ENCODE measurements around the gene LYRM1.
"Not testable (repeated sequence)": the region's sequence is repeated elsewhere in the genome, so short reads cannot be mapped to it uniquely, and the experiment has no call there.

The LYRM1 gene

DNA sequence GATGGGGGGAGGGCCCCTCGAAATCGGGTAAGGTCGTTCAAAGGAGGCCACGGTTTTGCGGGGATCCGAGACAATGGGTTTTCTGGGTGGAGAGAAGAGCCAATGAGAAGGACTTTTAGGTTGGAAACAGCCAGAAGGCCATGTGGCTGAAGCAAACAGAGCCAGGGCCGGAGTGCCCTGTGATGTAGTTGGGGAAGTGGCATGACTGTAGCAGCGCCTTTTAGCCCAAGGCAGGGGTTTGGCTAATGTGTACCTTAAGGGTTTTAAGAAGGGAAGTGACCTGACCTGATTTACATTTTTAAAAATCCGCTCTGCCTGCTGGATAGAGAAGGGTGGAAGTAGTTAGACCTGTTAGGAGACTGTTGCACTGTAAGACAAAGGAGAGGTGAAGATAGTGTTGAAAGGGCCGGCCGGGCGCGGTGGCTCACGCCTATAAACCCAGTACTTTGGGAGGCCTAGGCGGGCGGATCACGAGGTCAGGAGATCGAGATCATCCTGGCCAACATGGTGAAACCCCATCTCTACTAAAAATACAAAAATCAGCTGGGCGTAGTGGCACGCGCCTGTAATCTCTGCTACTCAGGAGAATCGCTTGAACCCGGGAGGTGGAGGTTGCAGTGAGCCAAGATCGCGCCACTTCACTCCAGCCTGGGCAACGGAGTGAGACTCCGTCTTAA is 1.0 kb downstream of the LYRM1 start:
- no peak for DNase-seq (ENCODE audit: low read depth in 2 of 3, low spot score in 2 of 3)

DNA sequence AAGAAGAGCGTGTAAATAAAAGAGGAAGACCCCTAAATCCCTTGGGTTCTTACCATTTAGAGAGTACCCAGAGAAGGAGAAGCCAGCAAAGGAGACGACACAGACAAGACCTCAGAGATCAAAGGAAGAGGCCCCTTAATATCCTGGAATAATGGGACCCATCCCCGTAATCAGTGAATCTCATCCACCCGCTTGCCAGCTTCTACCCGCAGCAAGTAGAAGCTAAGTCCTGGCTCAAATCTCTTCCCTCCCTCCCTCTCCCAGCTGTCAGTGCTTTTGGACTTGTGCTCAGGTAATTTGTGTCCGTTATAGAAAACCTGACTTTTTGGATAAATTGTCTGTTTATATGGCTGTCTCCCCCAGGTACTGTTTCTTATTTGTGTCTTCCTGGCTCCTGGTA is 1.9 kb downstream of the LYRM1 start:
- no peak for DNase-seq (ENCODE audit: low read depth in 2 of 3, low spot score in 2 of 3)

DNA sequence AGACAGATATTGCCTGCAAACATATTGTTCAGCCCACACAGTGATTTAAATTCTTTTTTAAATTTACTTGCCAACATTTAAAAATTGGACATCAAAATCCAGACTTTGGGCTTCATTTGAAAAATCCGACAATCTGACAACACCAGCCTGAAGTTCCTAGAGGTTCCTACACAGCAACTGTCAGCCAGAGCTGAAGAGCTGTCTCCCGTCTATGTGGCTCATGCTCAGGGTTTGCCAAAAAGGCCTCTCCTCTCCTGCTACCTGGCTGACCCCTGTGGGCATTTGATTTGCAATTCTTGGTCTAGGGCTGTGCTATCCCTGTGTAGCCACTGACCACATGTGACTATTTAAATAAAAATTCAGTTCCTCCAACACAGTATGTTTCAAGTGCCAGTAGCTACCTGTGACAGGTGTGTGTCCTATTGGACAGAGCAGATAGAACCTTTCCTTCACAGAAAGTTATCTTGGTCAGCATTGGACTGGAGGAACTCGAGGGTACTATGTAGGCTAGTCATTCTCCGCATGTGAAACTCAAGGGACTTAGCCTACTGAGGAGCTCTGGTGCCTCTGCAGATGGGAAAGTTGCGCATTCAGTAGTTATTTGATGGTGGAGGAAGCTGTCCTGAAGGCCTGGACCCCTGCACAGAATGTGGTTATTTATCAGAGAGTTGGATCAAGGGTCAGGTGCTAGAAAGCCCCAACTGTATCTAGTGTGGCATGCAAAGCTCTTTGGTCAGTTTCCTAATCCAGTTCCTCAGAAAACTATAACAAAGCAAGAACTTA is 2.7 kb downstream of the LYRM1 start:
- DNase-seq (ENCODE audit: low read depth in 2 of 3, low spot score in 2 of 3), result no peak

DNA sequence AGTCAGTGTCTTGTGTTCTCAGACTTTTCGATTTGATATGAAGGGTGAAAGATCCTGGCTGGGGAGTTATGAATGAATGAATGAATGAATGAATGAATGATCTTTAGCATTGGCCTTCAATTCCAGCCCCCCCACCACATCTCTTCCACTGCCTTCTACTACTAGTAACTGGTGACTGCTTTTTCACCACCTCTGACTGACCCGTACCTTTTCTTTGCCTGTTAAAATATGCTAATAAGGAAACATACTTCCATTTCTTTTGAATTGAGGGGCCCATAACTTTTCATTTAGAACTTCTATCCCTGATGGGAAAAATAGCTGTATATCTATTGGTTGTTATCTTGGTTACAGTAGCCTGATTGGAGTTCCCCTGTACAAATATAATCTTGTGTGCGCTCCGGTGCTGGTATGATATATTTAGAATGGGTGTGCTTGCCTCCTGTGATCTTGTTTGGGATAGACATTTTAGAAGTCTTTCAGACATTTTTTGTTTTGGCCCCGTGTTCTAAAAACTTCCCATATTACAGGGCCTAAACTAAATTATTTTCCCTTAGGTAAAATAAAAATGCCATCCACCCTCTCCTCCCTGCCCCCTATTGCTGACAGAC is 3.4 kb downstream of the LYRM1 start:
- no peak for DNase-seq (ENCODE audit: low read depth in 2 of 3, low spot score in 2 of 3)

DNA sequence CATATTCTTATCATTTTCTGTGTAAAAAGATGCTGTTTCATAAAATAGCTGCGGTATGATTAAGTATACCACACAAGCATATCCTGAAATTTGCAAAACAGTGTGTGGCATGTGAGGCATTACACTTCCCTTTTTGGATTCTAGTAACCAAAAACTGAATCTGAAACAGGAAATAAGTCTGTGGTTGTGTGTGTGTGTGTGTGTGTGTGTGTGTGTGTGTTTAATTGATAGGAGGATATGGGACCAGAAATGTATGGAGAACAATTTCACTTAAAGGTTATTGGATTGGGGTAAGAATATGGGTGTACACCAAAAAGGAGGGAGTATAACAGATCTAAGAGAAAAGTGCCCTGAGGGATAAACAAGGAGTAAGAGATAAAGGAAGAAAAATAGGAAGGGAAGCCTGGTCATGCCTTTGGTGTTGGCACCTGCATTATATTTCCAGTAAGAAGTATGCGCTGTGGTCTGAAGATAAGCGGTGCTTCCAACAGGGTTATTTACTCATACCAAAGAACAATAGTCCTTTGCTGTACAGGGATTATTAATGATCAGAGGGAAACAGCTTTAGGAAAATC is 4.0 kb downstream of the LYRM1 start:
- DNase-seq (ENCODE audit: low read depth in 2 of 3, low spot score in 2 of 3), result no peak

DNA sequence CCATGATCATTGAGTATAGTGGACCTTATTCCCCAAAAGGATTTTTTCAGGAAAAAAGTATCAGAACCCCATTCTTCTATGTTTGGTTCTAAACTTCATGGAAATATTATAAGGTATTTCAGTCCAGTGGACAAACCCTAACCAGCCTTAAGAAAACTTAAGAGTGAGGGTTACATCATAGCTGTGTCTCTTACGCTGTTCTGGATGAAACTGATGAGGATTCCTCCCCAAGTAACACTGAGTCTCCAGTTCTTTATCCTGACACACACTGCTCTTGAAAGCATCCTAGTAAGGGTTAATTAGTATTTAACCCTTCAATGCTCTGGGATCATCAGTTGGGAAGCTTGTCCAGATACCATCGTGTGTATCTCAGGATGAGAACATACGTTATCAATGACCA is 5.0 kb downstream of the LYRM1 start:
- no peak for DNase-seq (ENCODE audit: low read depth in 2 of 3, low spot score in 2 of 3)

DNA sequence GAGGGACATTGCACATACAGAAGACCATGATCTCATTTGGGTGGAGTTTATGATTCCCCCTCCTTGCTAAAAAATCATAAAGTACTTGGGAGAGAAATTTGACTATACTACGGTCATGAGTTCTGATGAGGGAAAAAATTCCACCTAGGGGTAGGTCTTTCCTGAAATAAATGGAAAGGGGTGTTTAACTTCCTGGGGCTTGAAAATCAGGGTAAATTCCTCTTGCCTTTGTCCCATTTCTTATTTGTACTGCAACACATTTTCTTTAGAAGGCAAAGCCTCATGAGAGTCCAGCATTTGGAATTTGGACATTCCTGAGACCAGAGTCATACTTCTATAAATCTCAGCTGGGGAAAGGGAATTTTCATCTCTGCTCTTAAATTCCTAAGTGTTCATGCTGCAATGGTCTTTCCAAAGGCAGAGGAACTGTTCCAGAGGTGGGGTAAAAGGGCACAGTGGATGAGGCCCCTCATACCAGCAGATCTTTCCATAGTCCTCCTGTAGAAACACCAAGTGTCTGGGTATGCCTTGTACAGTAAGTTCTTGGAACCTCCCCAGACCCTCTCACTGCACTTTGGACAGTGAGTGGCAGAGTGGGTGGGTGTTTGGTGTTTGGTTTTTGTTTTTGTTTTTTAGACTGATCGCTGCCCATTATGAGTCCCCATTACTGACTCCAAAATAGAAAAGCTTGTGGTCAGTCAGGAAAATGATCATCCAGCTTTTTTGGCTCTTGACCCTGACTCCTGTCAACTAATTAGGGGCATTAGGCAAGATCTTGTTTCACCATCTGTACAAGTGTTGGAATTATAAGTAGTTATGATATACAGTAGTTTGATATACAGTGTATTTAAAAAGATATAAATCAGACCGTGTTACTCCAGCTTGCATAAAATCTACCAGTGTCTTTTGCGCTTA is 6.0 kb downstream of the LYRM1 start:
- no peak for DNase-seq (ENCODE audit: low read depth in 2 of 3, low spot score in 2 of 3)

DNA sequence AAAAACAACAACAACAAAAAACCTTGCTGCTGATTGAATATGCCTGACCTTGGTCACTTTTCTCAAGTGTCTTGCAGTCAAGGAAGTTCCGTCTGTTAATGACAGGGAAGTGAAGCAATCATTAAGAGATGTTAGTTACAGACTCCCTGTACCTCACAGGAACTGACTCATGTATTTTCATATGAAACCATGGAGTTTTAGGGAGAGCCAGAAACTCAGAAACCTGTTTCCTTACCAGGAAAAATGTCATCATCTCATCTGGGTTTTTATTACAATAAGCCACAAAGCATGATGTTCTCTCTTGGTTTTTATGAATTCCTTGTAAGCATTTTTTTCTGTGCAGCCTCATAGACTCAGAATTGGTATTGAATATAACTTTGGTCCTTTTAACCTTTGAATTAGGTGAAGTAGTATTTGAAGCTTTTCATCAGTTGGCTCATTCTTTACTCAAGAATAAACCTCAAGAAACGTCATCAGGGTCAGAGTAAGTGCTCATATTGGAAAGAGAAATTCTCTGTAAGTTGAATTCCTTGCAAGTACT is 10.3 kb downstream of the LYRM1 start:
- DNase-seq (ENCODE audit: low read depth in 2 of 3, low spot score in 2 of 3), result no peak

DNA sequence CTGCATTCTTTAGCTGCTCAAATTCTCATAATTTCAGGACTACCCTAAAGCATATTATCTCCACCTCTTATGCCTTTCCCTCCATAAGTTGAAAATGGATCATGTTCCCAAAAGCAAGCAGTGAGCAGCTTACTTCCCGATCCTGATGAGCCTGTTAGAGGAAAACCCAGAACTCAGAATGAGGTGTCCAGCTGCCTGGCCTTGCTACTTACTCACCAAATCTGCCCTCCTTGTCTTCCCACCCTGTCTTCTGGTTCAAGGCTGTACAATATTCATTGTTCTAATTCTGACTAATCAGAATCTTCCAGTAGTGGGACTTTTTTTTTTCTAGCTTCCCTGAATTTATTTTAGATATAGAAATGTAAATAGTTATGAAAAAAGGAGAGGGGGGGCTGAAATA is 10.8 kb downstream of the LYRM1 start:
- DNase-seq (ENCODE audit: low read depth in 2 of 3, low spot score in 2 of 3), result no peak

DNA sequence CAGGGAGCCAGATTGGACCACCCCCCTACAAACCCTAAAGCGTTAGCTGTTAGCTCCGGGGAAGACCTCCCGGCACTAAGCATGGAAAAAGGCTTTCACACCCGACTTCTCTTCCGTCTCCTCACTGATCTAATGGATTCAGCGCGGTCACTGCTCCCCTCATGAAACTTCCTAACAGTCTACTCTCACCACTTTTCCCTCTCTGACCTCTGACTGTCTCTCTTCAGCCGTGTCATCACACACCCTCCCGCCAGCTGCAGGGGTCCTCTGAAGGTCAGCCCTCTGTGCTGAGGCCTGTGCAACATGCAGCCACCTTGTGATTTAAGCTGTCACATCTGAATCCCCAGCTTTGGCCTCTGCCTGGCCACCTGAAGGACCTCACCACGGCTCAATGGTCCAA is 15.7 kb downstream of the LYRM1 start:
- DNase-seq (ENCODE audit: low read depth in 2 of 3, low spot score in 2 of 3), result no peak

DNA sequence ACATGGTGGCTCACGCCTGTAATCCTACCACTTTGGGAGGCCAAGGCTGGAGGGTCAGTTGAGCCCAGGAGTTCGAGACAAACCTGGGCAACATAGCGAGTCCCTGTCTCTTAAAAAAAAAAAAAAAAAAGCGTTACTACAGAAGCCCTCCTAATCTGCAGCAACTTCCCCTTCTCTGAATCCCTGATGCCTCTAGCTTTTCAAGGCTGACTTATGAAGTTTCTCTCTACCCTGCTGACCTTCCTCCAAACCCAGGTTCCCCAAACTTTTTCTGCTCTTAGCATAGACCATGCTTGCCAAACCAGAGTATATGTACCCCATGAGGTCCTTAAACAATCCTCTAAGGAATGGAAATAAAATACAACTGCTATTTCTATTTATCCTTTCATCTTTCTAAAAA is 16.4 kb downstream of the LYRM1 start:
- DNase-seq (ENCODE audit: low read depth in 2 of 3, low spot score in 2 of 3), result no peak

DNA sequence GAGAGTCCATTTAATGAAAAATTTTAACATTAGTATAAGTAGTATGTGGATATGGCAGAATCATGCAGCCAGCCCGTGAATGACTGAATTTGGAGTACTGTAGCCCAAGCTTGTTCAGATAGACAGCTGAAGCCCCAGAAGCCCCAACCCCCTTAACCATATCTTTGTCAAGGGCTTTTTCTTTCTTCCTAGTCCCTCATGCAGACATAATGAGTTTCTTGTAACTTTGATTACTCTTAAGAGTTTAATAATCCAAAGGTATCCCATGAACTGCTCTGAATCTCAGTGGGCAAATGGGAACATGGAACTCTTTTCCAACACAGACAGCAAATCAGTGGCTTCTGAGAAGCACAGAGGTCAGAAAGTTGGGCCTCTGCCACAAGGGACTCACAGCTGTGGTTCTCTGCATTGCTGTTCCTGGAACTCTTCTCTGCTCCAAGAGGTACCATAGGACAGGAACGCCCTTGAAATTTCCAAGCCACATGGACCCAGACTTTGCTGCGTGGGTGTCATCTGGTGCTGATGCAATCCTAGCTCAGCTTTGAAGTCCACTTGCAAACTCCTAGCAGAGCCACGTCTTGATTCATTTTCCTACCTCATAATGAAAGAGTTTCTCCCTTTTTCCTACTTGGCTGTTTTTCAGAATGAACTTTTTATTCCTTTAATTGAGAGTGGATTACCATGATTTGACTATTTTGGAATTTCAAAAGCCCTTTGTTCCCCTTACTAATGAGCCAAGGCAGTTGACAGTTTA is 18.1 kb downstream of the LYRM1 start:
- DNase-seq (ENCODE audit: low read depth in 2 of 3, low spot score in 2 of 3), result no peak

DNA sequence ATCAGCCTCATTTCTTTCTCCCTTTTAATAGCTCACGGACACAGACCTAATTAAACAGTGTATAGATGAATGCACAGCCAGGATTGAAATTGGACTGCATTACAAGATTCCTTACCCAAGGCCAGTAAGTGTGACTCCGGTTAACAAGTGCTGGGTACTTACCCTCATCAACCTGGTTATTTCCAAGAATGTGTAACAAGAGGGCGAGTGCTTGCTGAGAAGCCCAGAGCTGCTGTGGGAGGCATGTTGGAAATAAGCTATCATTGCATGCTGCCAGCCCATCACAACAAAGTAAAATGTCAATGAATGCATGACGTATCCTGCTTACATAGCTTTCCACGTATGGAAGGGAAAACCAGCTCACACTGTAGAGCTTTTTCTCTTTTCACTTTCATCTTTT is 19.5 kb downstream of the LYRM1 start:
- no peak for DNase-seq (ENCODE audit: low read depth in 2 of 3, low spot score in 2 of 3)

DNA sequence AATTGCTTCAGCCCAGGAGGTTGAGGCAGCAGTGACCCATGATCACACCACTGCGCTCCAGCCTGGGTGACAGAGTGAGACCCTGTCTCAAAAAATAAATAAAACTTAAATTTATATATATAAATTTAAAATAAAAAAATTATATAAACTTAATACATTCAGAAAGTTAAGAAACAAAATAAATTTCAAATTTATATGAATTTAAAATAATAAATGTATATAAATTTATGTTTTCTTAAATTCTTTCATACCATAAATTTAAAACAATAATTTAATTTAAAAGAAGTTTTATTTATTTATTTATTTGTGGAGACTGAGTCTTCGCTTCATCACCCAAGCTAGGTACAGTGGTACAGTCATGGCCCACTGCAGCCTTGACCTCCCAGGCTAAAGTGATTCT is 20.2 kb downstream of the LYRM1 start:
- no peak for DNase-seq (ENCODE audit: low read depth in 2 of 3, low spot score in 2 of 3)

DNA sequence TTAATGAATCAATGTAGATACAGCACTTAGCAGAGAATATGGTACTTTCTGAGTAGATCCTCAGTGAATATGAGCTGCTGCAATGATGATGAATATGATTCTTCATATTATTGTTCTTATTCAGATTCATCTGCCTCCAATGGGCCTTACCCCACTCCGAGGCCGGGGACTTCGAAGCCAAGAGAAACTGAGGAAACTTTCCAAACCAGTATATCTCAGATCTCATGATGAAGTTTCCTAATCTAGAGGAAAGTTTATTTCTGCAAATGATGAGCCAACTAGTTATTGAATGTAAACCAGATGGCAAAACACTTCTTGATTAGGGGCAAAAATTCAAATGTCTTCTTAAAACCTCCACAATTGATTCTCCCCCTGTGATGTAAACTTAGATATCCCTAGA is 23.3 kb downstream of the LYRM1 start:
- no peak for DNase-seq (ENCODE audit: low read depth in 2 of 3, low spot score in 2 of 3)

DNA sequence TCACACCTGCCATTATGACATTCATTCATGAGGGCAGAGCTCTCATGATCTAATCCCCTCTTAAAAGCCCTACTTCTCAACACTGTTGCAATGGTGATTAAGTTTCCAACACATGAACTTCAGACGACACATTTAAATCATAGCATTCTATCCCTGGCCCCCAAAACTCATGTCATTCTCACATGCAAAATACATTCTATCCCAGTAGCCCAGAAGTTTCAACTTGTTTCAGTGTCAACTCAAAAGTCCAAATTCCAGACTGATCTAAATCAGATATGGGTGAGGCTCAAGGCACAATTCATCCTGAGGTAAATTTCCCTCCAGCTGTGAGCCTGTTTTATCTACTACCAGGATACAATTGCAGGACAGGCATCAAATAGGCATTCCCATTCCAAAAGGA is 25.2 kb downstream of the LYRM1 start:
- DNase-seq (ENCODE audit: low read depth in 2 of 3, low spot score in 2 of 3), result no peak

DNA sequence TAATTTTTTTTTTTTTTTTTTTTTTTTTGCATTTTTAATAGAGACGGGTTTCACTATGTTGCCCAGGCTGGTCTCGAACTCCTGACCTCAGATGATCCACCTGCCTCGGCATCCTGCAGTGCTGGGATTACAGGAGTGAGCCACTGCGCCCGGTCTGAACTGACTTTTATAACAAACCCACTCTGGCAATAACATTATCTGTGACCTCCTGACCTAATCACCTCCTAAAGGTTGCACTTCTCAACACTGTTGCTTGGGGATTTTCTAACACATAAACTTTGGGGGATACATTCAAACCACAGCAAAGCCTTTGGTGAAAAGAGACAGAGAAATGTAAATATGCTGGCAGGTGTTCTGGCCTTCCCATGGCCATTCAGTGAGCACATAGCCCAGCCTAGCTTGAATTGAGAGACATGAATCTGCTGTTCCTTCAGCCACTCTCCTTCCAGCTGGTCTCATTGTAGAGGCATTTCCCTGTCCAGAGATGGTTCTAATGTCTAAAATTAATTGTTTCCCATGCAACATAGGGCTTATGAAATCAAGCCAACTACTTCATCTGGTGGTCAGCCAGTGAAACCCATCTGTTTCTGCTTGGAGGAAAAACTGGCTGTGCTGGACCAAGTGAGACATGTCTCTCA is 28.3 kb downstream of the LYRM1 start:
- DNase-seq (ENCODE audit: low read depth in 2 of 3, low spot score in 2 of 3), result no peak

DNA sequence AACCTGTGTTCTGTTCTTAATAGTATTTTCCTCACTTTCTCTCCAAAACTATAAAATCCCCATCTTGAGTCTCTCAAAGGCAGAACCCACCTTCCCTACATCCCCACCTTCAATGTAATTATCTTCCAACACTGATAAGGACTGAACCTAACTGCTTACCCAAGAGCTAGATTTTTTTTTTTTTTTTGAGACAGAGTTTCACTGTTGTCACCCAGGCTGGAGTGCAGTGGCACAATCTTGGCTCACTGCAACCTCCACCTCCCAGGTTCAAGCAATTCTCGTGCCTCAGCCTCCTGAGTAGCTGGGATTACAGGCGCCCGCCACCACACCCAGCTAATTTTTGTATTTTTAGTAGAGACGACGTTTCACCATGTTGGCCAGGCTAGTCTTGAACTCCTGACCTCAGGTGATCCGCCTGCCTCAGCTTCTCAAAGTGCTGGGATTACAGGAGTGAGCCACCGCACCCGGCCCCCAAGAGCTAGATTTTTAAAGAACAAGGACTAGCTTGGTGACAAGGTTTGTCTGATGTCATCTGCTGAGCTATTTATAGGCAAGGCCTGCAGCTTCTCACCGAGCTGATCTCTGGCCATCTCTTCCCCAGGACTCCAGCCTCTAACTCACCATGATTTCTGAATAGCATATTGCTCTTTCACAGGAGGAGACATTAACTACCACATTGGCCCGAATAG is 29.2 kb downstream of the LYRM1 start:
- not testable (repeated sequence) for DNase-seq (ENCODE audit: low read depth in 2 of 3, low spot score in 2 of 3)

DNA sequence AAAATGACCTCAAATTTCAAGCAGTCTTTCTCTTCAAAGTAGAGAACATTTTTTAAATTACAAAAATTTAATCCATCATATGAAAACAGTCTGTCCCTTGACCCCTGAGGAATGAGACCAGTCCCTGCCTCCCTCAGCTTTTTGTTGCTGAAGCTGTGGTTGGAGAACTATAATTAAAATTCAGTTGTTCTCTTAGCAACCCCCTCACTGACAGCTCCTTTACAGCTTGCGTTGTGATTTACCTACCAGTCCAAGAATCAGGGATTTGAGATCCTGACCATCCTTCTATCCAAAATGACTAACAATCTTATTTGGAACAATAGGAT is 29.8 kb downstream of the LYRM1 start:
- no peak for DNase-seq (ENCODE audit: low read depth in 2 of 3, low spot score in 2 of 3)
